NCI-H524 treated with DMSO at 0.1 percent for 48 hours (cell line): ENCODE results near the gene CELF4.

ENCODE experiments used
- DNase-seq: peaks from one replicate; lab custom pipeline; 2025; lab: John Stamatoyannopoulos, UW

Gene CELF4

DNA sequence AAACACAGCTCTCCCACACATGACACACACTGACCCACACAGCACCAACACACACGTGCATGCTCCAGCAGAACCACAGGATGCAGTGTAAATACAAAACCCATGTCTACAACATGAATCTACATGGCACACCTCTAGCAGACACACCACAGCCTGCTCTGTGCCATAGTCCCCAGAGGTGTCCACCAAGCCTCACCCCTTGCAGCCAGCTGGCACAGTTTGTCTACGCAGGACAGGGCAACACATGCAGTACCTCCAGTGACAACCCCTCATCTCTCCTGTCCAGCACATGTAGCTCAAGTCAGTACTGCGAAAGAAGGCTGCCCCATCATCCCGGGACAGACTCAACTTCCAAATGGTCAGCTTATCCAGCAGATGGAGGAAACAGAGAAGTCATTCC is 18.9 kb downstream of the CELF4 start:
- no peak for DNase-seq

DNA sequence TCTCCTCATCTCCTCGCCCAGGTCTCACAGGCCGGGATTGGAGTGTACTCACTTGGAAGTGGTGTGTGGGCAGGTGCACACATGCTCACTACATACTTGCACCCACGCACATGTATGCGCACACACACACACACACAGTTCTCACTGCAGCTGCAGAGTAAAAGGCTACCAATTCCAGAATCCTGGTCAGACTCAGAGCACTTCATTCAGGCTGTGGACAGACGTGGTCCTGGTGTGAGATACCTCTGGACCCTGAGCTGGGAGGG is 19.4 kb downstream of the CELF4 start:
- no peak for DNase-seq

GRCh38 chr18:37545461-37546271 is 19.9 kb downstream of the CELF4 start:
- DNase-seq: no peak

GRCh38 chr18:37544713-37545112 is 20.9 kb downstream of the CELF4 start:
- no peak for DNase-seq

GRCh38 chr18:37544217-37544616 is 21.4 kb downstream of the CELF4 start:
- DNase-seq: no peak

DNA sequence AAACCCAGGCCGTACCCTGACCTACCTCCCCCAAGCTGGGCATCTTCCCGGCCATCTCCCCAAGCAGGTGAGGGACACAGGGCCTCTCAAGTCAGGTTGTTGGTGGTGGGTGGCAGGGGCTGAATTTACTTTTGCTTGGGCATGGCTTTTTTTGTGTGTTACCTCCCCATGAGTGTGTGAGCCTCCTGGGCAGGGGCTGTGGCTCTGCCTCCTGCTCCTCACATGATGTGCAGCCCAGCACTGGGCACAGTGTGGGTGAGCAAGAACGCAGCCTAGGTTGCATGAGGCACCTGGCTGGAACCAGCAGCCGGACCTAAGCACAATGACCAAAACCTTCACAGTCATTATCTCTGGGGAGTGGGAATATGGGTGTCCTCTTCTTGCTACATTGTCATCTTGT is 22.3 kb downstream of the CELF4 start:
- DNase-seq: no peak

GRCh38 chr18:37541517-37541916 is 24.1 kb downstream of the CELF4 start:
- DNase-seq: no peak

- no peak for DNase-seq
Measured at GRCh38 chr18:37540424-37541138, 25.0 kb downstream of the CELF4 start.

- no peak for DNase-seq
Measured at GRCh38 chr18:37539236-37539635, 26.4 kb downstream of the CELF4 start.

DNA sequence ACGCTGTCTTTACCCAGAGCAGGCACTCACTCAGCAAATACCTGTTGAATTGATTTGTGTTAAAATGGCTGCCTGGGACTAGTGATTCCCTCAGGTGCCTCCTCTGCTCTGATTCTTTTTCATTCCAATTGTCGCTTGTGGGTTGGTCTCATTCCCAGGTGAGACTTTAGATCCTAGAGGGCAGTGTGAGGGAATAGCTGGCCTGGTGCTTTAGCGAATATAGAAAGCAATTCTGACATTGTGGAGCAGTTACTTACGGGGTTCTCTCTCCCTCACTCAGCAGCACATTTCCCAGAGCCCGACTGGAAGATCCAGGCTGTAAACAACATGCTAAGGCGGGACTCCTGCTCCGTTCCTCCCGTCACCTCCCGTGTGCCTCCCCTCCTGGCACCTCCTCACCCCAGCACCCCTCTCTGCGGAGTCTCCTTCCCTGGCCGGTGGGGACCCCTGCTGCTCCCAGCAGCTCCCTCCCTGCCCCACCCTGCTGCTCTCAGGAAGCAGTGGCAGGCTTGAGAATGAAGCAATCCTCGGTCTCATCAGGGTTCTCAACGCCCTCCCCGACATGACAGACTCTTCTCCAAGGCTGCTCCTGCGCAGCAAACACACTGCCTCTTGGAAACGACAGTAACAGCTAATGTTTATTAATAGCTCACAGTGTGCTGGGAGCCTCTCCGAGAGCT is 26.9 kb downstream of the CELF4 start:
- DNase-seq: no peak

GRCh38 chr18:37537868-37538525 is 27.6 kb downstream of the CELF4 start:
- no peak for DNase-seq

GRCh38 chr18:37536656-37537055 is 28.9 kb downstream of the CELF4 start:
- no peak for DNase-seq

DNA sequence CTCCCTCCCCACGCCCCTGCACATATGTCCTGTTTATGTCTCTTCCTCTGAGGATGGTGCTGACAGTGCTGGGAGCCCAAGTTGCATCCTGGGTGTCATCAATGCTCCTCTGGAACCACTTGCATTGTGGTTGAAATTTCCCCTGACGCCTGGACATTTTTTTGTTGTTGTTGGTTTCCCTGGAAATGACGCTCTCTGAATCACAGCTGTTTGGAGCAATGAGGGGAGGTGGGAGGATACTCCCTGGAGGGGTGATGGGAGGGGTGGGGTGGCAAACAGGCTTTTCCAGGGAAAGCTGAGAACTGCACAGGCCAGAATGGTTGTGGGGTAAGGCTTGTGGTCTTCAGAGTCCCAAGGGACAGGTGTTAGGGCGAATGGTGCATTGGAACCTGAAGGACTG is 29.6 kb downstream of the CELF4 start:
- no peak for DNase-seq

- DNase-seq: no peak
Measured at GRCh38 chr18:37534627-37535026, 31.0 kb downstream of the CELF4 start.

DNA sequence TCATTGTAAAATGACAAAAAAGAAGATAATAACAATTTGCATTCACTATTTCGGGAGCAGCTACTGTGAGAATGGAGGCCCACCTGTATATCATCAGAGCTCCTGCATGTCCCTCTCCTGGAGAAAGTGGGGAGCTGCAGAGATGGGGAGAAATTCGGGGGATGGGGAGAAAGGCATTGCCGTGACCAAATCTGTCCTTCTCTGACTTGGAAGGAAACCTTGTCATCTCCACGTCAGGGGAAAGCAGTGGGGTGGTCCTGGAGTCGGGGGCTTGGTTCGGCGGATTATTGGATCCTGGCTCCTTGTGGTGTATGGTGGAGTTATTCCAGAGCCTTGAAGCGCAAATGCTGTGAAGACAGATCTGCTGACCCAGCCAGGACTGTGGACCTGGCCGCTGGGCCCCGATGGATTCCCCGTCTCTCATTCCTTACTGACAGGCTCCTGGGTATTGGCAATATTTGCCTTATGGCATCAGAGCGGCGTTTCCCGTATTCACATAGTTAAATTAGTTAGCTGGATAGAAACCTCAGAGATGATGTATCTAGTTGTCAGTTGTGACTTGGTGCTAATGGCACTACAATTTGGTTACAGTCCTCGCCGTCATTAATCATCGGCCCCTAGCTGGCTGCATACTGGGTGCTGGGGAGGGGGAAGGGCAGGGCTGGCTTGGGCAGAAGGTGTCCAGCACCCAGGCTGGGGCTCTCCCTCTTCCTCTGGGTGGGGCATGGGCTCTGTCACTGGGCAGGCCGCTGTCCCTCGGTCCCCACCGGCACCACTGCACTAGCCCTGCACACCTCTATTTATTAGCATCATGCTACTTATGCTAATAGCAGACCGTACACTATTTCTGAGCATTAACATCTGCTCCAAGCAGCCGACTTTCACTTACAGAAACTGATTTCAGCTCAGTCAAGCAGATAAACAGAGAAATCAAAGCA is 31.7 kb downstream of the CELF4 start:
- peak; percentile 15 for DNase-seq

GRCh38 chr18:37532917-37533316 is 32.7 kb downstream of the CELF4 start:
- no peak for DNase-seq

GRCh38 chr18:37529863-37530262 is 35.7 kb downstream of the CELF4 start:
- no peak for DNase-seq

DNA sequence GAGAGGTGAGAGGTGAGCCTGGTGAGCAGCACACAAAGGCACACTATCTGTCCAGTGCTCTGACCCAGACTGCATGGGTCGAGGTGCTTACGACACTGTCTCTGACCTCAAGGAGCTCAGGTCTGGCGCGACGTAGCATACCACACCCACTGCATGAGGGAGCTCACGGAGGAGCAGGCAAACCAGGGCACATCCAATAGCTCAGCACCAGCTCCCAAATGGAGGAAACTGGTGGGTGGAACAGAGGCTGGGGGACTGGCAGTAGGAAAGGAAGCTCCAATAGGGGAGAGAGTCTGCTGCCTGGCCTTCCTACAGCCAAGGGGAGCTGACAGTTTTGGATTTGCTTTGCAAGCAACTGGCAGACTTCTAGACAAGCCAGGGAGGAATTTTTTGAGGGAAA is 36.3 kb downstream of the CELF4 start:
- DNase-seq: no peak

- no peak for DNase-seq
Measured at GRCh38 chr18:37527395-37527794, 38.2 kb downstream of the CELF4 start.

GRCh38 chr18:37525262-37525585 is 40.4 kb downstream of the CELF4 start:
- no peak for DNase-seq

DNA sequence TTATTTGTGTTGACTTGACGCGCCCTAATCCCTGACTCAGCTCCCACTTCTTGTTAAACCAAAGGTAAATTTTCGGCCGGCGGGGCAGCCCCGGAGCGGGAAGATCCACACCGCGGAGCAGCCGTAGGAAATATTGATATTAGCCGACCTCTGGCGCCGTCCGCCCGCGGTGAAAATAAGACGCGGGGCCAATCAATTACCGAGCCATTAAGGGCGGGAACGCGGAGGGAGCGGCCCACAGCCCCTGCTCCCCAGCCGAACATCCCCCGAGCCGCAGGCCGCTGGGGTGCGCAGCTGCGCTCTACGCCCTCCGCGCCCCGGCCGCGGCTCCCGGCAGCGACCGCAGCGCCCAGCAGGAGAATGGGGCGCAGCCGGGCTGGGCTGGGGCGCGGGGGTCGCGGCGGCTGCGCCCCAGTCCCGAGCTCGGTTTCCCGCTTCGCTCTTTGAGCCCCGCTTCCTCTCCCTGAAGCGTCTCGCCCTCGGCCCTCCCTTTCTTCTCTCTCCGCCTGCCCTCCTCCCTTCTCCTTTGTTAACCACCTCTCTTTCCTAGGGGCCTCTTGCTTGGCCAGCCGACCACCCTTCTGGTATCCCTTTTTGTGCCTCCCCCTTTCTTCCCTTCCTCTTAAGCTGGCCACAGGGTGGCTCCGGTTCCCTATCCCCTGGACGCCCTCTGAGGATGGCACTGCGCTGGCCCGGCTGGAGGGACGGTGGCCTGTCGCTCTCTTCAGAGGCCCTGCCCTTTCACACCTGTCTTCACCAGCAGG is 40.9 kb downstream of the CELF4 start:
- DNase-seq: no peak
